ENCODE data around the gene GHR. TPM values are rescaled to one million over a fixed set of nuclear protein-coding genes. Genes with fewer than 3 reads are reported as not detected.
"Not testable (repeated sequence)": the region's sequence is repeated elsewhere in the genome, so short reads cannot be mapped to it uniquely, and the experiment has no call there.

The GHR gene
- total RNA-seq, 1 donor: 5.4 TPM

DNA sequence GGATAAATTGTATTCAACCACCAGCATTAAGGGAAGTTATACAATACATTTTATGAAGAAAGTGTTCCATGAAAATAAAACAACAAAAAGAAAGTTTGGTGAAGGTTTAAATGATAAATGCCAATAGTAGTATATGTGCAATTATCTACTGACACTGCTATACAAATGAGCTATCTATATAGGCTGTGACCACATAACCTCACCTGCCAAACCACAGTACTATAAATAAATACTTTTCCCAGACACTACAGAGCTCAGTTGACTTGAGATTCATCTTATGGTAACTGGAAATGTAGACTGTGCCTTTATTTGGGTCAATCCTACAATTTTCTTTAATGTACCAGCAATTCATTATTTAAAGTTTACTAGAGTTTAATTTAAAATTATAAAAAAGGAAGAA lies 252.4 kb downstream of the GHR start:
- Histone ChIP-seq H3K9me3 (ENCODE audit: low read depth, low read length) (no peaks in the 10 kb centered on the region), H3K79me2 (ENCODE audit: insufficient read depth, low read length) (no peaks in the 10 kb centered on the region), H4K20me1 (ENCODE audit: insufficient read depth, low read length) (no peaks in the 10 kb centered on the region), H3K36me3 (ENCODE audit: insufficient read depth, low read length) (no peaks in the 10 kb centered on the region), H3K27ac (ENCODE audit: low read depth, low read length) (no peak overlapping the region), H3K4me2 (ENCODE audit: insufficient read depth, low read length) (no peak overlapping the region), H3K4me1 (ENCODE audit: insufficient read depth, low read length) (no peaks in the 10 kb centered on the region), H2AFZ (ENCODE audit: low read length) (no peak overlapping the region), H3K4me3 (ENCODE audit: insufficient read depth, low read length) (no peak overlapping the region), H3K27me3 (ENCODE audit: insufficient read depth, low read length) (no peaks in the 10 kb centered on the region)
- DNase-seq (ENCODE audit: insufficient read length, low spot score, missing footprints): no peak
- TF ChIP-seq, protein P1, sequence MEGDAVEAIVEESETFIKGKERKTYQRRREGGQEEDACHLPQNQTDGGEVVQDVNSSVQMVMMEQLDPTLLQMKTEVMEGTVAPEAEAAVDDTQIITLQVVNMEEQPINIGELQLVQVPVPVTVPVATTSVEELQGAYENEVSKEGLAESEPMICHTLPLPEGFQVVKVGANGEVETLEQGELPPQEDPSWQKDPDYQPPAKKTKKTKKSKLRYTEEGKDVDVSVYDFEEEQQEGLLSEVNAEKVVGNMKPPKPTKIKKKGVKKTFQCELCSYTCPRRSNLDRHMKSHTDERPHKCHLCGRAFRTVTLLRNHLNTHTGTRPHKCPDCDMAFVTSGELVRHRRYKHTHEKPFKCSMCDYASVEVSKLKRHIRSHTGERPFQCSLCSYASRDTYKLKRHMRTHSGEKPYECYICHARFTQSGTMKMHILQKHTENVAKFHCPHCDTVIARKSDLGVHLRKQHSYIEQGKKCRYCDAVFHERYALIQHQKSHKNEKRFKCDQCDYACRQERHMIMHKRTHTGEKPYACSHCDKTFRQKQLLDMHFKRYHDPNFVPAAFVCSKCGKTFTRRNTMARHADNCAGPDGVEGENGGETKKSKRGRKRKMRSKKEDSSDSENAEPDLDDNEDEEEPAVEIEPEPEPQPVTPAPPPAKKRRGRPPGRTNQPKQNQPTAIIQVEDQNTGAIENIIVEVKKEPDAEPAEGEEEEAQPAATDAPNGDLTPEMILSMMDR (IDR thresholded peaks at IDR 0.05; ENCODE audit: extremely low read depth, low read depth, low read length): no peak

DNA sequence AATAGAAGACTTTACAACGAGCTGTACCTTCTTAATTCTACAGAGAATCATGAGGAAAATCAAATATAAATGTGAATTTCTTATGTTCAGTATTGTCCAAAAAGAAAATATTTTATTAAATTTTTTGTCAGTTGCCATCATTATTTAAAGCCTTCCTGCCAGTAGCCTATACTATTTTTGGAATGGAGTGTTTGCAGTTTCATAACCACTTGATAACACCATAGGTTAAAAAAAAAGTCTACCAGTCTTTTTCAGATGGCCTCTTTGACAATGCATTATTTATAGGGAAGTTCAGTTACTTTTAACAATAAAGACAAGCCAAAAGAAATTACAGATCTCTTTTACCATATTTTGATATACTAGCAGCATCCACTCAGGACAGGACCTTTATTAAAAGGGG lies 253.1 kb downstream of the GHR start:
- no peaks in the 10 kb centered on the region for H3K4me1 ChIP-seq (ENCODE audit: insufficient read depth, low read length)
- H4K20me1 ChIP-seq (ENCODE audit: insufficient read depth, low read length): no peaks in the 10 kb centered on the region
- H3K4me2 ChIP-seq (ENCODE audit: insufficient read depth, low read length): no peak overlapping the region
- DNase-seq (ENCODE audit: insufficient read length, low spot score, missing footprints): no peak
- H3K9me3 ChIP-seq (ENCODE audit: low read depth, low read length): no peaks in the 10 kb centered on the region
- H3K79me2 ChIP-seq (ENCODE audit: insufficient read depth, low read length): no peaks in the 10 kb centered on the region
- TF ChIP-seq, protein P1 (IDR thresholded peaks at IDR 0.05; ENCODE audit: extremely low read depth, low read depth, low read length): no peak
- no peak overlapping the region for H3K4me3 ChIP-seq (ENCODE audit: insufficient read depth, low read length)
- no peak overlapping the region for H3K27ac ChIP-seq (ENCODE audit: low read depth, low read length)
- no peaks in the 10 kb centered on the region for H3K36me3 ChIP-seq (ENCODE audit: insufficient read depth, low read length)
- no peak overlapping the region for H2AFZ ChIP-seq (ENCODE audit: low read length)
- H3K27me3 ChIP-seq (ENCODE audit: insufficient read depth, low read length): no peaks in the 10 kb centered on the region

DNA sequence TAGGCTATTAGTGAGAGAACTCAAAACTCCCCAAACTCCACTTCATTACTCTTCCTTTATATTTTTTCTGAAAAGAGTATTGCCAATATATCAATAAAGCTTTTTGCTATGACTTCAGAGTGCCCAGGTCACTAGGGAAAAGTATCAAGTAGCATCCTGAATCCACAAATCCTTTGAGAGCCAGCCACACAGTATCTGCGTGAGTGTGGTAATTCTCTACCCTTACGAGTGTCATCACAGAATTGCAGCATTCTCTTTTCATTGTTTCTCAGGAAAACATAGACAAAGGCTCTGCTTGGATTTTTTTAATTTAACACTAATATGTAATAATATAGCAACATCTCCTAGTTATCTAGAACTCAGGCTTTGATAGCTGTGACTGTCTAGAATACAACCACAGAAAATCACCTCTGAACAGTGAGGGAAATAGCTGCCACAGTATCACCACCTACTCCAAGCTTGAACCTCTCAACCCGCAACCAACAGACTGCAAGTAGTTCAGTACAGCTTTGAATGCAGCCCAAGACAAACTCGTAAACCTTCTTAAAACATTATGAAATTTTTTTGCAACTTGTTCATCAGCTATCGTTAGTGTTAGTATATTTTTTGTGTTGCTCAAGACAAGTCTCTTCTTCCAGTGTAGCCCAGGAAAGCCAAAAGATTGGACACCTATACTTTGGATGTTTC lies 254.1 kb downstream of the GHR start:
- TF ChIP-seq, protein P1 (IDR thresholded peaks at IDR 0.05; ENCODE audit: extremely low read depth, low read depth, low read length): no peak
- Histone ChIP-seq H3K27ac (ENCODE audit: low read depth, low read length) (no peak overlapping the region), H4K20me1 (ENCODE audit: insufficient read depth, low read length) (no peaks in the 10 kb centered on the region), H2AFZ (ENCODE audit: low read length) (no peak overlapping the region), H3K36me3 (ENCODE audit: insufficient read depth, low read length) (no peaks in the 10 kb centered on the region), H3K4me2 (ENCODE audit: insufficient read depth, low read length) (no peak overlapping the region), H3K27me3 (ENCODE audit: insufficient read depth, low read length) (no peaks in the 10 kb centered on the region), H3K9me3 (ENCODE audit: low read depth, low read length) (no peaks in the 10 kb centered on the region), H3K79me2 (ENCODE audit: insufficient read depth, low read length) (no peaks in the 10 kb centered on the region), H3K4me1 (ENCODE audit: insufficient read depth, low read length) (no peaks in the 10 kb centered on the region), H3K4me3 (ENCODE audit: insufficient read depth, low read length) (no peak overlapping the region)
- peak; percentile 48 for DNase-seq (ENCODE audit: insufficient read length, low spot score, missing footprints)

DNA sequence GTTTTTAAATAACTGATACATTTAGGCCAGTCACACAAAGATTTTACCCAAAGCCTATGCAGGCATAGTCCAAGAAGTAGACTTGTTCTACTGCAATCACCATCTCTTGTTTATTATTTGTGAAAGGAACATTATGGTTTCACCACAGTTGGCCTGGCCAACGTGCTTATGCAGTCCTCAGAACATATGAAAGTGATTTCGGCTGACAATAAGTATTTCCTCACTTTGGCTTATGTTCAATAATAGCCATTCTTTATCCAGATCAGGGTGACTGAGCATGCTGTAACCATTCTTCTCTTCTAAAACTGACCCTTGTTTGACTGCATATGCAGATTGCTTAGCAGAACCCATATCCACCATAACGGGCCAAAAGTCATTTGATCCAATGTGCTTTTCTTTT lies 256.8 kb downstream of the GHR start:
- Histone ChIP-seq H3K9me3 (ENCODE audit: low read depth, low read length) (no peaks in the 10 kb centered on the region), H3K27me3 (ENCODE audit: insufficient read depth, low read length) (no peaks in the 10 kb centered on the region), H3K79me2 (ENCODE audit: insufficient read depth, low read length) (no peaks in the 10 kb centered on the region), H4K20me1 (ENCODE audit: insufficient read depth, low read length) (no peaks in the 10 kb centered on the region), H3K36me3 (ENCODE audit: insufficient read depth, low read length) (no peaks in the 10 kb centered on the region), H3K4me2 (ENCODE audit: insufficient read depth, low read length) (no peak overlapping the region), H2AFZ (ENCODE audit: low read length) (no peak overlapping the region), H3K4me3 (ENCODE audit: insufficient read depth, low read length) (no peak overlapping the region), H3K27ac (ENCODE audit: low read depth, low read length) (no peak overlapping the region), H3K4me1 (ENCODE audit: insufficient read depth, low read length) (no peaks in the 10 kb centered on the region)
- DNase-seq (ENCODE audit: insufficient read length, low spot score, missing footprints): no peak
- TF ChIP-seq, protein P1 (IDR thresholded peaks at IDR 0.05; ENCODE audit: extremely low read depth, low read depth, low read length): no peak

DNA sequence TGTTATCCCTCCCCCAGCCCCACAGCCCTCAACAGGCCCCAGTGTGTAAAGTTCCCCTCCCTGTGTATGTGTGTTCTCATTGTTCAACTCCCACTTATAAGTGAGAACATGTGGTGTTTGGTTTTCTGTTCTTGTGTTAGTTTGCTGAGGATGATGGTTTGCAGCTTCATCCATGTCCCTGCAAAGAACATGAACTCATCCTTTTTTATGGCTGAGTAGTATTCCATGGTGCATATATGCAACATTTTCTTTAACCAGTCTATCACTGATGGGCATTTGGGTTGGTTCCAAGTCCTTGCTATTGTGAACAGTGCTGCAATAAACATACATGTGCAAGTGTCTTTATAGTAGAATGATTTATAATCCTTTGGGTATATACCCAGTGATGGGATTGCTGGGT lies 261.8 kb downstream of the GHR start:
- H3K36me3 ChIP-seq (ENCODE audit: insufficient read depth, low read length); H2AFZ ChIP-seq (ENCODE audit: low read length); H3K27me3 ChIP-seq (ENCODE audit: insufficient read depth, low read length); DNase-seq (ENCODE audit: insufficient read length, low spot score, missing footprints); H3K27ac ChIP-seq (ENCODE audit: low read depth, low read length); H3K9me3 ChIP-seq (ENCODE audit: low read depth, low read length); H3K4me2 ChIP-seq (ENCODE audit: insufficient read depth, low read length); H3K79me2 ChIP-seq (ENCODE audit: insufficient read depth, low read length); H3K4me3 ChIP-seq (ENCODE audit: insufficient read depth, low read length); H3K4me1 ChIP-seq (ENCODE audit: insufficient read depth, low read length); H4K20me1 ChIP-seq (ENCODE audit: insufficient read depth, low read length): not testable (repeated sequence)

All from osteoblast (primary cell).